GM19463 (cell line): ENCODE results near the gene CERS5.
"Not testable (repeated sequence)": the region's sequence is repeated elsewhere in the genome, so short reads cannot be mapped to it uniquely, and the experiment has no call there.

Experiments used
- ATAC-seq: cut with Tn5 transposase; IDR thresholded peaks from one replicate; pipeline ENCODE4 v1.9.1; 2021; ENCODE audit warnings: mild to moderate bottlenecking, moderate library complexity; ENCODE audit not compliant: unreplicated experiment

The CERS5 gene

GRCh38 chr12:50187084-50187900 lies 20.1 kb upstream of the CERS5 start:
- ATAC-seq, result peak; percentile 74

- no peak for ATAC-seq
These were observed 19.5 kb upstream of the CERS5 start for GRCh38 chr12:50186681-50187080.

GRCh38 chr12:50185970-50186663 lies 18.9 kb upstream of the CERS5 start:
- no peak for ATAC-seq

- ATAC-seq, result no peak
These were observed 18.2 kb upstream of the CERS5 start for GRCh38 chr12:50185301-50185895.

GRCh38 chr12:50184261-50184660 lies 17.1 kb upstream of the CERS5 start:
- ATAC-seq, result no peak

GRCh38 chr12:50182461-50182860 lies 15.3 kb upstream of the CERS5 start:
- no peak for ATAC-seq

GRCh38 chr12:50181691-50182090 lies 14.5 kb upstream of the CERS5 start:
- no peak for ATAC-seq

- ATAC-seq, result no peak
These were observed 8.5 kb upstream of the CERS5 start for GRCh38 chr12:50175716-50176026.

GRCh38 chr12:50174971-50175715 lies 8.0 kb upstream of the CERS5 start:
- ATAC-seq, result no peak

GRCh38 chr12:50166799-50167048 lies 445 bp downstream of the CERS5 start:
- ATAC-seq, result peak; percentile 30

- ATAC-seq, result no peak
These were observed 2.2 kb downstream of the CERS5 start for GRCh38 chr12:50164963-50165362.

GRCh38 chr12:50162230-50162629 lies 4.9 kb downstream of the CERS5 start:
- no peak for ATAC-seq

GRCh38 chr12:50160643-50161042 lies 6.5 kb downstream of the CERS5 start:
- ATAC-seq, result no peak

GRCh38 chr12:50157259-50157658 lies 9.9 kb downstream of the CERS5 start:
- no peak for ATAC-seq

GRCh38 chr12:50156641-50157040 lies 10.5 kb downstream of the CERS5 start:
- no peak for ATAC-seq

- ATAC-seq, result not testable (repeated sequence)
These were observed 12.2 kb downstream of the CERS5 start for GRCh38 chr12:50154947-50155346.

- no peak for ATAC-seq
These were observed 16.0 kb downstream of the CERS5 start for GRCh38 chr12:50151047-50151687.

GRCh38 chr12:50149311-50149710 lies 17.9 kb downstream of the CERS5 start:
- no peak for ATAC-seq

- ATAC-seq, result not testable (repeated sequence)
These were observed 19.2 kb downstream of the CERS5 start for GRCh38 chr12:50148011-50148410.

GRCh38 chr12:50147281-50147680 lies 19.9 kb downstream of the CERS5 start:
- ATAC-seq, result no peak

GRCh38 chr12:50145439-50145838 lies 21.7 kb downstream of the CERS5 start:
- ATAC-seq, result no peak
